MCF 10A (cell line): Measurements from ENCODE around the gene CASK. TPM values are rescaled to one million over a fixed set of nuclear protein-coding genes. Genes with fewer than 3 reads are reported as not detected.

Source experiments
- BruUV-seq: library from RNA; stranded (reverse); fragments of 400-500 nt; replicated peaks from 2 replicates; lab custom pipeline; 2021; lab: Mats Ljungman, UMichigan
- CTCF ChIA-PET: fragments of 300-600 bp; sonication (Branson Sonifier 250); formaldehyde crosslinking; extraction: SDS; loops from one replicate; lab custom pipeline; 2021; ENCODE audit warnings: antibody characterized with exemption, inconsistent platforms; lab: Yijun Ruan, JAX
- POLR2A ChIA-PET: fragments of 300-600, 350-650 bp; sonication (Branson Sonifier 250); formaldehyde crosslinking; extraction: SDS; loops from one replicate; lab custom pipeline; 2020; ENCODE audit warnings: antibody characterized with exemption, inconsistent platforms; lab: Yijun Ruan, JAX
- DNase-seq: peaks from one replicate; pipeline ENCODE4 v3.0.0-alpha.2; 2018; ENCODE audit not compliant: unreplicated experiment
- H3K27ac Mint-ChIP-seq: one replicate; pipeline ENCODE4 v1.8.0; 2022; ENCODE audit warnings: mild to moderate bottlenecking, low read depth, mixed read lengths; ENCODE audit not compliant: unreplicated experiment
- H3K27me3 Mint-ChIP-seq: one replicate; pipeline ENCODE4 v1.8.0; 2022; ENCODE audit warnings: mixed read lengths; ENCODE audit not compliant: insufficient read depth, unreplicated experiment
- H3K36me3 Mint-ChIP-seq: one replicate; pipeline ENCODE4 v1.8.0; 2022; ENCODE audit warnings: mild to moderate bottlenecking, moderate library complexity, mixed read lengths; ENCODE audit not compliant: insufficient read depth, unreplicated experiment
- H3K4me1 Mint-ChIP-seq: one replicate; pipeline ENCODE4 v1.8.0; 2022; ENCODE audit warnings: mixed read lengths; ENCODE audit not compliant: insufficient read depth, unreplicated experiment
- H3K4me3 Mint-ChIP-seq: one replicate; pipeline ENCODE4 v1.8.0; 2022; ENCODE audit warnings: mild to moderate bottlenecking, moderate library complexity, mixed read lengths; ENCODE audit not compliant: unreplicated experiment
- H3K9me3 Mint-ChIP-seq: one replicate; pipeline ENCODE4 v1.8.0; 2022; ENCODE audit warnings: mixed read lengths; ENCODE audit not compliant: unreplicated experiment
- CTCF ChIP-seq: fragments of 200-600 bp; IDR thresholded peaks from one replicate; pipeline ENCODE4 v1.8.0; 2022; ENCODE audit warnings: antibody characterized with exemption, mild to moderate bottlenecking; ENCODE audit not compliant: unreplicated experiment
- intact Hi-C: fragments of 100-400 bp; cut with micrococcal nuclease; formaldehyde crosslinking; loops from 2 replicates; pipeline ENCODE4 v1.14.1; 2022
- total RNA-seq: library from RNA; stranded (reverse); gene quantifications from 2 replicates; pipeline ENCODE4 v1.2.3, GENCODE V29; 2022

The CASK gene
- total RNA-seq, 1 experiment from 2014 or later = 34.9 TPM

GRCh38 chrX:41473936-41474725 is 449.2 kb downstream of the CASK start:
- H3K27ac Mint-ChIP-seq = no peak overlapping the region
- BruUV-seq = no TSS peak
- intact Hi-C loops = no loop called here

GRCh38 chrX:41472231-41472815 is 451.0 kb downstream of the CASK start:
- CTCF ChIA-PET = interaction anchor here (1.5 kb wide), 1 partner anchor 292 kb away, joined by 3 read pairs; no protein-coding TSS in a partner anchor
- Mint-ChIP-seq H3K27me3 (peaks cover 12% of the 10 kb centered on the region), H3K9me3 (no peaks in the 10 kb centered on the region), H3K4me1 (no peaks in the 10 kb centered on the region), H3K36me3 (no peaks in the 10 kb centered on the region), H3K27ac (no peak overlapping the region), H3K4me3 (no peak overlapping the region)
- no peak for DNase-seq
- intact Hi-C loops = no loop called here
- no TSS peak for BruUV-seq
- no peak for TF ChIP-seq CTCF
- POLR2A ChIA-PET = no interaction called here

More at GRCh38 chrX:41473936-41474725, 449.2 kb downstream of the CASK start:
- H3K27me3 Mint-ChIP-seq = peaks cover 12% of the 10 kb centered on the region
- TF ChIP-seq CTCF = no peak
- H3K4me3 Mint-ChIP-seq = no peak overlapping the region
- H3K36me3 Mint-ChIP-seq = no peaks in the 10 kb centered on the region
- POLR2A ChIA-PET = no interaction called here
- CTCF ChIA-PET = no interaction called here
- H3K4me1 Mint-ChIP-seq = no peaks in the 10 kb centered on the region
- H3K9me3 Mint-ChIP-seq = no peaks in the 10 kb centered on the region
- no peak for DNase-seq

GRCh38 chrX:41471786-41472185 is 451.6 kb downstream of the CASK start:
- H3K9me3 Mint-ChIP-seq = no peaks in the 10 kb centered on the region
- H3K4me3 Mint-ChIP-seq = no peak overlapping the region
- ChIA-PET CTCF (interaction anchor here (1.5 kb wide), 1 partner anchor 292 kb away, joined by 3 read pairs; no protein-coding TSS in a partner anchor), POLR2A (no interaction called here)
- BruUV-seq = no TSS peak
- DNase-seq = no peak
- H3K27ac Mint-ChIP-seq = no peak overlapping the region
- TF ChIP-seq CTCF = no peak
- intact Hi-C loops = no loop called here
- no peaks in the 10 kb centered on the region for H3K4me1 Mint-ChIP-seq
- no peaks in the 10 kb centered on the region for H3K36me3 Mint-ChIP-seq
- H3K27me3 Mint-ChIP-seq = peaks cover 12% of the 10 kb centered on the region

GRCh38 chrX:41470706-41471105 is 452.6 kb downstream of the CASK start:
- ChIA-PET CTCF (no interaction called here), POLR2A (no interaction called here)

More at GRCh38 chrX:41470706-41471105, 452.6 kb downstream of the CASK start:
- H3K4me1 Mint-ChIP-seq = no peaks in the 10 kb centered on the region
- no peak overlapping the region for H3K27ac Mint-ChIP-seq
- no peak overlapping the region for H3K4me3 Mint-ChIP-seq
- BruUV-seq = no TSS peak
- DNase-seq = no peak
- peaks cover 11% of the 10 kb centered on the region for H3K27me3 Mint-ChIP-seq
- no peaks in the 10 kb centered on the region for H3K9me3 Mint-ChIP-seq
- no peaks in the 10 kb centered on the region for H3K36me3 Mint-ChIP-seq
- intact Hi-C loops = no loop called here
- TF ChIP-seq CTCF = no peak
